Osteoblast (primary cell): Measurements from ENCODE around the gene SYNGR4. TPM values are rescaled to one million over a fixed set of nuclear protein-coding genes. Genes with fewer than 3 reads are reported as not detected.

Experiments
- DNase-seq: peaks from one replicate; pipeline ENCODE4 v3.0.0; 2011; ENCODE audit warnings: low spot score, mixed read lengths; ENCODE audit not compliant: insufficient read length; ENCODE audit errors: missing footprints
- H2AFZ ChIP-seq: 2 replicates; pipeline ENCODE4 v1.6.0; 2011; ENCODE audit warnings: mild to moderate bottlenecking, low read length
- H3K27ac ChIP-seq: 2 replicates; pipeline ENCODE4 v1.5.1; 2011; ENCODE audit warnings: mild to moderate bottlenecking, low read depth, low read length, moderate library complexity
- H3K27me3 ChIP-seq: 2 replicates; pipeline ENCODE4 v1.6.0; 2012; ENCODE audit warnings: mild to moderate bottlenecking, control low read depth, inconsistent platforms, low read length, moderate library complexity; ENCODE audit not compliant: insufficient read depth
- H3K36me3 ChIP-seq: 2 replicates; pipeline ENCODE4 v1.5.1; 2011; ENCODE audit warnings: mild to moderate bottlenecking, low read length, control low read depth, moderate library complexity; ENCODE audit not compliant: insufficient read depth
- H3K4me1 ChIP-seq: 2 replicates; pipeline ENCODE4 v1.5.1; 2011; ENCODE audit warnings: mild to moderate bottlenecking, low read length, control low read depth, moderate library complexity; ENCODE audit not compliant: insufficient read depth
- H3K4me2 ChIP-seq: 2 replicates; pipeline ENCODE4 v1.6.0; 2011; ENCODE audit warnings: mild to moderate bottlenecking, low read length; ENCODE audit not compliant: insufficient read depth
- H3K4me3 ChIP-seq: fragments of 200-600 bp; sonication (generic); 3 replicates; pipeline ENCODE4 v1.5.1; 2012; ENCODE audit warnings: mild to moderate bottlenecking, low read length, inconsistent platforms; ENCODE audit not compliant: insufficient read depth
- H3K79me2 ChIP-seq: 2 replicates; pipeline ENCODE4 v1.6.0; 2012; ENCODE audit warnings: mild to moderate bottlenecking, low read length, control low read depth, inconsistent platforms; ENCODE audit not compliant: insufficient read depth
- H3K9me3 ChIP-seq: 2 replicates; pipeline ENCODE4 v1.5.1; 2011; ENCODE audit warnings: low read depth, low read length, control low read depth
- H4K20me1 ChIP-seq: 2 replicates; pipeline ENCODE4 v1.6.0; 2012; ENCODE audit warnings: mild to moderate bottlenecking, low read length, control low read depth; ENCODE audit not compliant: insufficient read depth
- total RNA-seq: library from RNA; depleted of rRNA; stranded (reverse); fragments of >200 nt; gene quantifications from 2 replicates; pipeline ENCODE4 v1.2.3, GENCODE V29; 2012
- TF ChIP-seq, protein P1 (sequence below): IDR thresholded peaks from 2 replicates; pipeline ENCODE4 v1.5.1; 2011; ENCODE audit warnings: mild to moderate bottlenecking, low read depth, low read length, moderate library complexity; ENCODE audit errors: extremely low read depth

Gene SYNGR4
- total RNA-seq, 1 donor: not detected

GRCh38 chr19:48348737-48349136 is 15.4 kb upstream of the SYNGR4 start:
- Histone ChIP-seq H3K4me1 (no peaks in the 10 kb centered on the region), H2AFZ (no peak overlapping the region)
- no peak for DNase-seq

DNA sequence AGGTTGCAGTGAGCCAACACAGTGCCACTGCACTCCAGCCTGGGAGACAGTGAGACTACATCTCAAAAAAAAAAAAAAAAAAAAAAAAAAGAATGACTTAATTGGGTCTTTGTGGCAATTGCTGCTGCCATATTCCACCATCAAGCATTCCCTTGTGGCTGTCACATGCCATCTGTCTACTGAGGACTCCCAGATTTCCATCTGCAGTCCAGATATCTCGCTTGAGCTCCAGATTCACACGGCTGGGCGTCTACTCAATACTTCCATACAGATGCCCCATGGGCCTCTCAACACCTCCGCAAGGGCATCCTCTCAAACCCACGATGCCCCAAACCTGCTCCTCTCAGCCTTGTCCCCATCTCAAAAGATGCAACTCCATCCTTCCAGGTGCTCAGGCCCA is 13.3 kb upstream of the SYNGR4 start:
- H3K4me3 ChIP-seq: no peak overlapping the region
- no peaks in the 10 kb centered on the region for H3K79me2 ChIP-seq
- H3K27ac ChIP-seq: no peak overlapping the region
- no peaks in the 10 kb centered on the region for H3K4me1 ChIP-seq
- H3K9me3 ChIP-seq: no peaks in the 10 kb centered on the region
- no peaks in the 10 kb centered on the region for H3K36me3 ChIP-seq
- no peaks in the 10 kb centered on the region for H3K27me3 ChIP-seq
- TF ChIP-seq, protein P1, sequence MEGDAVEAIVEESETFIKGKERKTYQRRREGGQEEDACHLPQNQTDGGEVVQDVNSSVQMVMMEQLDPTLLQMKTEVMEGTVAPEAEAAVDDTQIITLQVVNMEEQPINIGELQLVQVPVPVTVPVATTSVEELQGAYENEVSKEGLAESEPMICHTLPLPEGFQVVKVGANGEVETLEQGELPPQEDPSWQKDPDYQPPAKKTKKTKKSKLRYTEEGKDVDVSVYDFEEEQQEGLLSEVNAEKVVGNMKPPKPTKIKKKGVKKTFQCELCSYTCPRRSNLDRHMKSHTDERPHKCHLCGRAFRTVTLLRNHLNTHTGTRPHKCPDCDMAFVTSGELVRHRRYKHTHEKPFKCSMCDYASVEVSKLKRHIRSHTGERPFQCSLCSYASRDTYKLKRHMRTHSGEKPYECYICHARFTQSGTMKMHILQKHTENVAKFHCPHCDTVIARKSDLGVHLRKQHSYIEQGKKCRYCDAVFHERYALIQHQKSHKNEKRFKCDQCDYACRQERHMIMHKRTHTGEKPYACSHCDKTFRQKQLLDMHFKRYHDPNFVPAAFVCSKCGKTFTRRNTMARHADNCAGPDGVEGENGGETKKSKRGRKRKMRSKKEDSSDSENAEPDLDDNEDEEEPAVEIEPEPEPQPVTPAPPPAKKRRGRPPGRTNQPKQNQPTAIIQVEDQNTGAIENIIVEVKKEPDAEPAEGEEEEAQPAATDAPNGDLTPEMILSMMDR: no peak
- H2AFZ ChIP-seq: no peak overlapping the region
- peaks cover 2% of the 10 kb centered on the region for H4K20me1 ChIP-seq
- DNase-seq: no peak
- no peak overlapping the region for H3K4me2 ChIP-seq

More at GRCh38 chr19:48348737-48349136, 15.4 kb upstream of the SYNGR4 start:
- H3K79me2 ChIP-seq: no peaks in the 10 kb centered on the region
- no peak overlapping the region for H3K27ac ChIP-seq
- H3K4me3 ChIP-seq: no peak overlapping the region
- H3K9me3 ChIP-seq: no peaks in the 10 kb centered on the region
- H4K20me1 ChIP-seq: peaks cover 2% of the 10 kb centered on the region
- H3K36me3 ChIP-seq: no peaks in the 10 kb centered on the region
- H3K4me2 ChIP-seq: no peak overlapping the region
- TF ChIP-seq, protein P1: no peak
- no peaks in the 10 kb centered on the region for H3K27me3 ChIP-seq

- H3K27me3 ChIP-seq: no peaks in the 10 kb centered on the region
- H3K9me3 ChIP-seq: no peaks in the 10 kb centered on the region
- no peaks in the 10 kb centered on the region for H3K36me3 ChIP-seq
- no peak overlapping the region for H3K4me3 ChIP-seq
- no peaks in the 10 kb centered on the region for H3K4me1 ChIP-seq
- H3K27ac ChIP-seq: no peak overlapping the region
- TF ChIP-seq, protein P1: peak; percentile 70
- peak; percentile 94 for DNase-seq
- peaks cover 2% of the 10 kb centered on the region for H4K20me1 ChIP-seq
- no peak overlapping the region for H3K4me2 ChIP-seq
- no peak overlapping the region for H2AFZ ChIP-seq
- H3K79me2 ChIP-seq: no peaks in the 10 kb centered on the region
Measured at GRCh38 chr19:48351341-48351752, 12.8 kb upstream of the SYNGR4 start.

- Histone ChIP-seq H3K36me3 (no peaks in the 10 kb centered on the region), H3K4me1 (no peaks in the 10 kb centered on the region), H2AFZ (no peak overlapping the region), H3K27me3 (no peaks in the 10 kb centered on the region), H3K4me2 (no peak overlapping the region), H3K4me3 (no peak overlapping the region), H3K27ac (no peak overlapping the region), H4K20me1 (peaks cover 2% of the 10 kb centered on the region), H3K79me2 (no peaks in the 10 kb centered on the region), H3K9me3 (no peaks in the 10 kb centered on the region)
- TF ChIP-seq, protein P1: no peak
- no peak for DNase-seq
Measured at GRCh38 chr19:48353677-48354076, 10.5 kb upstream of the SYNGR4 start.
